ENCODE data around the gene TMEM86A.

The TMEM86A gene

DNA sequence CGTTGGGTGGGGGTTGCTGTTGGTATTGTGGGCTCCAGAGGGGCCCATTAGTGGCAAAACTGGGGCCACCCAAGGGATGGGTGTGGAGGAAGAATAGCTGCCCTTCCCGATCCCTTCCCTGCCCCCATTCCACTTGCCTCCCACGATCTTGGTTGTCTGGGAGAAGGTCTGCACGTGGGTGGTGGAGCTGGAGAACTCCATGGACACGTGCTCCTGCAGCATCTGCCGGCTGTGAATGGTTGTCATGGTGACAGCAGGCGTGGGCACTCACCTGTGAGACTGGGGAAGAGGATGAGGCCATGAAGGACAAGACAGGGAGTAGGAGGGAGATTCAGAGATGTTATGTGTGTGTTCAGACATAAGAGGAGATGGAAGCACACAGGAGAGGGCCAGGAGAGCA is 25.4 kb downstream of the TMEM86A start:
- H3K36me3 Mint-ChIP-seq (ENCODE audit: low read depth), result no peaks in the 10 kb centered on the region
- intact Hi-C loops (cut with micrococcal nuclease), result no loop called here

DNA sequence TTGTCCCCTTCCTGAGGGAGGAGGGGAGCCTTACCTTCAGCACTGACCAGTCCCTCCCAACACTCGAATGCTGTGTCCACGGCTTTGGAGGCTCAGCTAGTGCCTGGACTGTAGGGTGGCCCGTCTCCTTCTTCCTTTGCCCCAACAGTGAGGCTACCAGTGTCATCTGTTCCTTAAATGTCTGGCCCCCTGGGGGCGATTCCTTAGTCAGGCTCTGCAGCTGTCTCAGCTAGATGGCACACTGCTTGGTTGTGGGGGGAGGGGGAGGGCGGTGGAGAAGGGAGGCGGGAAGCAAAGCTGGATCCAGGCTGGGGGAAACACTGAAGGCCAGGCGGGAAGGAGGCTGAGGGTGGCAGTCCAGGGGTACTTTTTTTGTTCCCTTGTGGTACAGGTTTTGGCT is 27.5 kb downstream of the TMEM86A start, which contains the start of gene IGSF22:
Gene IGSF22, minus strand, starts transcription at position 149 of the 400 bp plus-strand sequence. CDS start 1,952 bp downstream, outside the sequence.
- Mint-ChIP-seq H3K4me1 (ENCODE audit: low read depth) (peaks cover 18% of the 10 kb centered on the region), H3K9me3 (no peaks in the 10 kb centered on the region), H3K27me3 (peaks cover 11% of the 10 kb centered on the region), H3K4me3 (no peak within 1 kb of the TSS), H3K36me3 (ENCODE audit: low read depth) (no peaks in the 10 kb centered on the region), H3K27ac (no peak within 1 kb of the TSS)
- intact Hi-C loops (cut with micrococcal nuclease), result no loop called here

More for the DNA sequence above, 25.4 kb downstream of the TMEM86A start:
- no peak overlapping the region for H3K27ac Mint-ChIP-seq
- H3K4me3 Mint-ChIP-seq, result no peak overlapping the region
- H3K27me3 Mint-ChIP-seq, result peaks cover 26% of the 10 kb centered on the region
- H3K9me3 Mint-ChIP-seq, result no peaks in the 10 kb centered on the region
- H3K4me1 Mint-ChIP-seq (ENCODE audit: low read depth), result peaks cover 25% of the 10 kb centered on the region

DNA sequence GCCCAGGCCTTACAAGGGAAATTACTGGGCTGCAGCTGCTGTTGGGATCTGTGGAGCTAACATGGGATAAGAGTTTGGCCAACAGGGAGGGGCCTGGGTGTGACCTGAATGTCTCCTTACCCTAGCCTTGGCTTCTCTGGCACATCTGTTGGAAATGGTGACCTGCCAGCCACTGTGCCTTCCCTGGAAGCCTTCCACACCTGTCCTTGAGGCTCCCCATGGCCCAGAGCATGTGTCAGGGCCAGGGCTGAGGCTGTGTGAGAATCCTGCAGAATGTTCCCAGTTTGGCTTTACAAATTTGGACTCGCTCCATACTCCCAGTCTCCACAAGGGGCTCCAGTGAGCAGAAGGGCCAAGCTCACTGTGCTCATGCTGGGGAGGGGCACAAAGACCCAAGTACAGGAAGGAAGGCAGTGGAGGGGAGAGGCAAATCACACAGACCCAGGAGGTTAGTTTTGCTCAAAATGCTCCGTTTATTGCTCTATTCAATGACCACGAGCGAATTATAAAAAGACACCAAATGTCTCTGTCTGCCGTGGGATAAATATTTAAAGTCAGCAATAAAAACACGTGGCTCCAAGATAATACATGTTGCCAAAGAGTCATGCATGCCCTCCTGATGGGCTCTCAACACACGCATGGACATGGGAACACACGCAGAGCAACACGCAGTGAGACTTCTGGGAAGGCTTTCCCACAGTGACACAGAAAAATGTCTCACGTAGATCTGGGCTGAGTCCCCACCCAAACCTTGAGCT is 29.1 kb downstream of the TMEM86A start:
- H3K4me1 Mint-ChIP-seq (ENCODE audit: low read depth), result peaks cover 12% of the 10 kb centered on the region
- no peak overlapping the region for H3K27ac Mint-ChIP-seq
- no peaks in the 10 kb centered on the region for H3K9me3 Mint-ChIP-seq
- no peaks in the 10 kb centered on the region for H3K36me3 Mint-ChIP-seq (ENCODE audit: low read depth)
- H3K27me3 Mint-ChIP-seq, result peaks cover 1% of the 10 kb centered on the region
- H3K4me3 Mint-ChIP-seq, result no peak overlapping the region
- intact Hi-C loops (cut with micrococcal nuclease), result no loop called here

DNA sequence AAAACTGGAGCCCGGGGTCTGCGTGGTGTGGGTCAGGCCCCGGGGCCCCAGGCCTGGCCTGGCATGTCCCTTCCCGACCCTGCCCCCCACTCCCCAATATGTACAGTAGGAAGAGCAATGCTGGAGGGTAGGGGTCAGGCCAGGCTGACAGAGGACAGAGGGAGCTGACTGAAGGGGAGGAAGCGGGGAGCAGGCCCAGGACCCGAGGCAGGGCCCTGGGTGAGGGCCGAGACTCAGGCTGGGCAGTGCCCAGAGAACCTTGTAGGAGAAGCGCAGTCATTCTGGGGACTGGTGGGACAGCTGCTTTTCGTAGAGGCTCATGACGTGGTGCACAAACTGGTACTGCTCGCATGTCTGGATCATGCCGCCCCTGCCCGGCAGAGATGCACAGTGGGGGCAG is 30.1 kb downstream of the TMEM86A start:
- H3K27ac Mint-ChIP-seq, result no peak overlapping the region
- no peak overlapping the region for H3K4me3 Mint-ChIP-seq
- intact Hi-C loops (cut with micrococcal nuclease), result no loop called here

DNA sequence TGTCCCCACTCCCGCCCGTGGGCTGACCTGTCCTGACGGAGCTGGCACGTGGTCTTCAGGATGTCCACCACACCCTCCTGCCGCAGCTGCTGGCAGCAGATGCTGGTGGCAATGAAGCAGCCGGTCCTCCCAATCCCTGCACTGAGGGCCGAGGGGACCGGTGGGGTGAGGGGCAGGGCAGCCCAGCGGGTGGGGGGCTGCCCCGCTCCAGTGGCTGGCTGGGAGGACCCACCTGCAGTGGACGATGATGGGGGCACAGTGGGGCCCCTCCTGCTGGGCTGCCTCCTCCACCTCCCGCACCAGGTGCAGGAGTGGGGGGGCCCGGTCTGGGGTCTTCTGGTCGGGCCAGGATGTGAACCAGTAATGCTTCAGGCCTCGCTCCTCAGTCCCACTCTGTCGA is 30.8 kb downstream of the TMEM86A start:
- Mint-ChIP-seq H3K9me3 (no peaks in the 10 kb centered on the region), H3K36me3 (ENCODE audit: low read depth) (no peaks in the 10 kb centered on the region)
- intact Hi-C loops (cut with micrococcal nuclease), result no loop called here

More for the DNA sequence above, 30.1 kb downstream of the TMEM86A start:
- Mint-ChIP-seq H3K27me3 (peaks cover 1% of the 10 kb centered on the region), H3K36me3 (ENCODE audit: low read depth) (no peaks in the 10 kb centered on the region), H3K9me3 (no peaks in the 10 kb centered on the region), H3K4me1 (ENCODE audit: low read depth) (peaks cover 12% of the 10 kb centered on the region)

DNA sequence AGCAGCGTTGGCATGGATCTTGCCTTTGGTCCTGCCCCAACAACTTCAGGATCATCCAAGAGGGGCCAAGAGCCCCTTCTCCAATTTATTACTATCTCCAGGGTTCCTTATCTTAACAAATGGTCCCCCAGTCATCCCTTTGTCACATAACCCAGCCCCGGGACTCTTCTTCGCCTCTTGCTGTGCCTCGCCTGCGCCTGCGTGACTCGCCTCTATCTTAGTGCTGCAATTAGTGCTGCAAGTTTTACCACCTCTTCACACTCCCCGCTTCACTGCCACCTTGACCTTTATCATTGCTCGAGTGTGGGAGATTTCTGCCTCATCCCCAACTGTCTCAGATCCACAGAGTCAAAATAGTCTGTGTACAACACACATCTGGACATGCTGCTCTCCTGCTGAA is 31.4 kb downstream of the TMEM86A start:
- intact Hi-C loops (cut with micrococcal nuclease), result loop anchor here (5.0 kb wide), 1 partner anchor 143 kb away; the partner anchor contains the start of gene UEVLD
- Mint-ChIP-seq H3K4me1 (ENCODE audit: low read depth) (peaks cover 12% of the 10 kb centered on the region), H3K36me3 (ENCODE audit: low read depth) (no peaks in the 10 kb centered on the region), H3K9me3 (no peaks in the 10 kb centered on the region), H3K4me3 (no peak overlapping the region), H3K27ac (no peak overlapping the region), H3K27me3 (peaks cover 1% of the 10 kb centered on the region)

More for the DNA sequence above, 30.8 kb downstream of the TMEM86A start:
- H3K4me1 Mint-ChIP-seq (ENCODE audit: low read depth), result peaks cover 12% of the 10 kb centered on the region
- no peak overlapping the region for H3K4me3 Mint-ChIP-seq
- peaks cover 1% of the 10 kb centered on the region for H3K27me3 Mint-ChIP-seq
- H3K27ac Mint-ChIP-seq, result no peak overlapping the region

DNA sequence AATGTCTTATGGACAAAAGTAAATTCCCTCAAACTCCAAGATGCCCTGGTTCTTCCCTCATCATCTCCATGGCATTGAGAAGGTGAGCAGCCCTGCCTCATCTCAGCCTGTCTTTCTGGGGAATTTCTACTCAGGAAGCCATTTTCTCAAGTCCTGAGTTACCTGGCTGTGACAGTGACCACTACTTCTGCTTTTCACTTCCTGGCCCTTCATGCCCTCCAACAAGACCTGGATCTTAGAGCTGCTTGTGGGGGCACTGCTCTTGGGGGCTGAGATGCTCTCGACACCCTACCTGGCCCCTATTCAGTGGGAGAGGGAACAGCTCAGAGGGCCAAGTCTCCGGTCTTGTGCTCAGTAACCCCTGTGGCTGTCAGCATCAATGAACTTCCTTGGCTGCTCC is 32.9 kb downstream of the TMEM86A start:
- Mint-ChIP-seq H3K36me3 (ENCODE audit: low read depth) (no peaks in the 10 kb centered on the region), H3K27ac (no peak overlapping the region), H3K4me1 (ENCODE audit: low read depth) (peaks cover 12% of the 10 kb centered on the region), H3K9me3 (no peaks in the 10 kb centered on the region), H3K27me3 (peaks cover 2% of the 10 kb centered on the region), H3K4me3 (no peak overlapping the region)
- intact Hi-C loops (cut with micrococcal nuclease), result loop anchor here (5.0 kb wide), 1 partner anchor 144 kb away; the partner anchor contains the start of gene UEVLD

DNA sequence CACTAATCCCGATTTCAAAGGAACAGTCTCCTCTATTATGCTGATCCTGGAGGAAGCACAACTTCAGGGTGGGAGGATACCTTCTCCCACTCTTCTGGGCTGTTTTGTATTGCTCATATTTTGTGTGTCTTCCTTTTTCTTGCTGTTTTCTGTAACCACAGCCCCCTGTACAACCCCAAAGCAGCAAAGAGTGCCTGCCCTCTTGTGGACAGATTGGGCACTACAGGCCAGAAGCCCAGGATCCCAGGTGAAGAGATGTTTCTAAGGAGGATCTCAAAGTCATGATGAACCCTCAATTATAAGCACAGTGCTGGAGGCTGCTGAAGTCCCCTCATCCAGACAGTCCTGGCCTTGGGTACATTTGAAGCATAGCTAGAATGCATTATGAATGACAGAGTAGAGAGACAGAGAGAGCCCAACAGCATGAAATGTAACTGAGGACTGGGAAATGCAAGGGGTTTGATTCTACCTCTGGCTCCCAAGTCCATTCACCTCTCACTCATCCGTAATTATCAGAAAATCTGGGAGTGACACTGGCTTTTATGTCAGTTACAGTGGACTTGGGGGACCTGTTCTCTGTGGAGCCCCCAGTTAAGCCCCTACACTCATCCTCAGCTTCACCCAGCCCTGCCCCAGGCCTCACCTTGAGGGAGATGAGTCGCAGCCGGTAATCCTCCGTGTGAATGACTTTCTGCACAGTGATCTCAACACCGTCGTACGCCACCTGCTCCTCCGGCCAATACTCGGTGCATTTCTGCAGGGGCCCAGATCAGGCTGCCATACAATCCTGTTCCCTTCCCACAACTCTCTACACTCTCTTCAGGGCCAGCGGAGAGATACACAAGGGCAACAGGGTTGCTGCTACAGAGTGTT is 33.6 kb downstream of the TMEM86A start:
- intact Hi-C loops (cut with micrococcal nuclease), result loop anchor here (5.0 kb wide), 1 partner anchor 145 kb away; the partner anchor contains the start of gene UEVLD
- H3K27me3 Mint-ChIP-seq, result peaks cover 2% of the 10 kb centered on the region
- peaks cover 12% of the 10 kb centered on the region for H3K4me1 Mint-ChIP-seq (ENCODE audit: low read depth)
- H3K4me3 Mint-ChIP-seq, result no peak overlapping the region
- H3K27ac Mint-ChIP-seq, result no peak overlapping the region
- no peaks in the 10 kb centered on the region for H3K9me3 Mint-ChIP-seq
- no peaks in the 10 kb centered on the region for H3K36me3 Mint-ChIP-seq (ENCODE audit: low read depth)

DNA sequence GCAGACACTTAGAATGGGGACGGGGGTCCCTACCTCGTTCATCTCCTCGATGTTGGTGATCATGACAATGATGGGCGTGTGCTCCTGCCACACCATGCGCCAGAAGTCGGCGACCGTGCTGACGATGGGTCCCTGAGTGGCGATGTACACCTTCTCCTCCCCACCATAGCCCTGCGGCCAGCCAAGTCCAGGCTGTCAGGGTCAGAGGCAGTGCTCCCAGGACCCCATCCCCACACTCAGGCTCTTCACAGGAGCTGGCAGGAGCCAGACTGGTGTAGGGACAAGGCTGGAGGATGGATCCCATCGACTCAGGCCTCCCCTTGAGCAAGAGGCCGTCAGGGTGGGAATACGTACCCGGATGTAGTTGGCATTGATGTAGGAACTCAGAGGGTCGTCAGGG is 34.6 kb downstream of the TMEM86A start:
- Mint-ChIP-seq H3K27me3 (peaks cover 2% of the 10 kb centered on the region), H3K4me3 (no peak overlapping the region), H3K36me3 (ENCODE audit: low read depth) (no peaks in the 10 kb centered on the region), H3K4me1 (ENCODE audit: low read depth) (peaks cover 5% of the 10 kb centered on the region), H3K27ac (no peak overlapping the region), H3K9me3 (no peaks in the 10 kb centered on the region)
- intact Hi-C loops (cut with micrococcal nuclease), result loop anchor here (5.0 kb wide), 1 partner anchor 146 kb away; the partner anchor contains the start of gene UEVLD

DNA sequence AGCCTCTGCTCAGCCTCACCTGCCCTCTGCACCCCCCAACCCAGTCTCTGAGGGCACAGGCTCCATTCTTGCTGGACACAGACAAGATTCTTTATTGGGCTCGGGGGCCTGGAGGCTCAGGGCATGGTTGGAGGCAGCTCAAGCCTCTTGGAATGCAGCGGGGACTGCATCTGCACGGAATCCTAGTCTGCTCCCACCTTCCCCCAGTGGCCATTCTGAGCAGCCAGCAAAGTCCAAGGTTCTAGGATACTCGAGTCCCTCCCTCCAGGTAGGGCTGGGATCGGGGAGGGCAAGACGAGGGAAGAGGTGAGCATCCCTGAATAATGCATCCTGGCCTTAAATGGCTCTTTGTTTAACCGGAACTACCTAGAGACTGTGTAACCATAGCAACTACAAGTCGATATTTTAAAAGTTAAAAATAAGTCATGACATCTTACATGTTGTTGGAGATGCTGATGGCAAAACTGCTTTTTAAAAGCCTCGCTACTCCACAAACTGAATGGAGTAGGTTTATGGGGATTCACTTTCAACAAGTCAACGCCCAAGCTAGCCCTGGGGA is 38.1 kb downstream of the TMEM86A start:
- H3K4me1 Mint-ChIP-seq (ENCODE audit: low read depth), result peaks cover 4% of the 10 kb centered on the region
- intact Hi-C loops (cut with micrococcal nuclease), result no loop called here

DNA sequence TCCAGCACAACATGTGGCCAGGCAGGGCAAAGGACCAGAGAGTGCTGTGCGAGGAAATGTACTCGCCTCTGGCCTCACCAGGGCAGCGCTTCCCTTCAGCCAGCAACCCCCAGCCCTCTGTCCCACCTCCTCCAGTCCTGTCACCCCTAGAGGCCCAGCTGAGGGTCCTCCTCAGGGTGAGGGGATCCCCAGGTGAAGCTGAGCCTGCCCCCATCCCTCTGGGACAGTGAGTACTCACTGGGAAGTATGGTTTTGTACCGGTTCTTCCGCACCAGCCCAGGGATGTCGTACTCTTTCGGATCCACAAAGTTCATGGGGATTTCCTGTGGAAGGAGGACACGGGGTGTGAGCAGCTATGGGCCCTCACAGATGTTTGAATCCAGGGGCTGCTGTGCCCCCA is 39.1 kb downstream of the TMEM86A start:
- Mint-ChIP-seq H3K9me3 (no peaks in the 10 kb centered on the region), H3K36me3 (ENCODE audit: low read depth) (no peaks in the 10 kb centered on the region), H3K4me3 (no peak overlapping the region), H3K4me1 (ENCODE audit: low read depth) (no peaks in the 10 kb centered on the region), H3K27ac (no peak overlapping the region), H3K27me3 (peaks cover 5% of the 10 kb centered on the region)
- intact Hi-C loops (cut with micrococcal nuclease), result no loop called here

More for the DNA sequence above, 38.1 kb downstream of the TMEM86A start:
- Mint-ChIP-seq H3K27me3 (peaks cover 5% of the 10 kb centered on the region), H3K27ac (no peak overlapping the region), H3K4me3 (no peak overlapping the region), H3K9me3 (no peaks in the 10 kb centered on the region), H3K36me3 (ENCODE audit: low read depth) (no peaks in the 10 kb centered on the region)

DNA sequence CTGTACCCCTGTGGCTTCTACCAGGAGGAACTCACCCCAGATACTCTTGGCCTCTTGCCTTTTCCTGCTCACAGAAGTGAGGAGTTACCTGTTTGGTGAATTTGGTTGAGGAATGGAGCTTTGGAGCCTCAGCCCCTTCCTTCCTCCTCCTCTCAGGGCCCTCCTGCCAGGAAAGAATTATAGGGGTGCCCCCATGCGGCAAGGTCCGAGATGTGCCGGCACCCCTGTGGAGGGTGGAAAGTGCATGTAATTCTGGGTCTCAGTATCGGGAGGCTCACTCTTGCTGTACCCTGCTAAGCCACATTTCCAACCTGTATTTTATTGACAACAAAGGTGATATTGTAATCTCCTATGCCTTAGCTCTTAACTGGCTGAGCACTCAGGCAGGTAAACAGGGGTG is 41.1 kb downstream of the TMEM86A start:
- Mint-ChIP-seq H3K4me3 (no peak overlapping the region), H3K27ac (no peak overlapping the region), H3K36me3 (ENCODE audit: low read depth) (no peaks in the 10 kb centered on the region), H3K27me3 (peaks cover 5% of the 10 kb centered on the region), H3K9me3 (no peaks in the 10 kb centered on the region), H3K4me1 (ENCODE audit: low read depth) (no peaks in the 10 kb centered on the region)
- intact Hi-C loops (cut with micrococcal nuclease), result no loop called here

DNA sequence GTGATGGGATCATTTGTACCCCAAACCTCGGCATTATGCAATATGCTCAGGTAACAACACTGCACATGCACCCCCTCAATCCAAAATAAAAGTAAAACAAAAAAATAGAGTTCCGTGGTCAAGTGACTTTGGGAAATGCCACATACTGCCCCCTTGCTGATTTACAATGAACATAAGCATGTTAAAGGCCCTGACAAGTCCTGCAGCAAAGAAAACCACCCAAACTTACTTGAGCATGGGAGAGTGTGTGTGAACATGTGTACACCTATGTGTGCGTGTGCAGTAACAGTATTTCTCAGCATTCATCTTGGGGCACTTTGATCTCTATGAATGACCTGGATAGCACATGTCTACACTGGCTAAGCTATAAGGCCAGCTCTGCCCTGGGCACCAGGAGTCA is 43.2 kb downstream of the TMEM86A start:
- peaks cover 3% of the 10 kb centered on the region for H3K27me3 Mint-ChIP-seq
- no peaks in the 10 kb centered on the region for H3K9me3 Mint-ChIP-seq
- no peaks in the 10 kb centered on the region for H3K36me3 Mint-ChIP-seq (ENCODE audit: low read depth)
- intact Hi-C loops (cut with micrococcal nuclease), result no loop called here
- no peaks in the 10 kb centered on the region for H3K4me1 Mint-ChIP-seq (ENCODE audit: low read depth)
- no peak overlapping the region for H3K4me3 Mint-ChIP-seq
- no peak overlapping the region for H3K27ac Mint-ChIP-seq

DNA sequence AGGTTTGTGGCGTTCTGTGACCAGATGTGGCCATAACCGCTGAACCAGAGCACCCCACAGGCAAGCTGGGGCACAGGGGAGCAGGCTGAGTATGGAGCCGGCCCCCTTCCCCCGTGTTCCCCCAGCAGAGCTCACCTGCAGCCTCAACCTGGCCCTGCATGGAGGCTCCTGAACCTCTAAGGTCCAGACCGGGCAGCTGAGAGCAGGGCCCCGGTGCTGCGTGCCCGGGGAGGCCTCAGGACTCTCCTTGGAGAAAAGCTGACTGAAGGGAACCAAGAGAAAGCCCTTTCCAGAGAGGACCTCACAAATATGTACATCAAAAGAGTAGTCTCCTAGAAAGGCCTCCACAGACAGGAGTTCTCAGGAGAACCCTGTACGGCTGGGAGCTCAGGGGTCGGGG is 44.8 kb downstream of the TMEM86A start:
- no peak overlapping the region for H3K27ac Mint-ChIP-seq
- no peaks in the 10 kb centered on the region for H3K4me1 Mint-ChIP-seq (ENCODE audit: low read depth)
- peaks cover 3% of the 10 kb centered on the region for H3K27me3 Mint-ChIP-seq
- H3K4me3 Mint-ChIP-seq, result no peak overlapping the region
- H3K36me3 Mint-ChIP-seq (ENCODE audit: low read depth), result no peaks in the 10 kb centered on the region
- H3K9me3 Mint-ChIP-seq, result no peaks in the 10 kb centered on the region
- intact Hi-C loops (cut with micrococcal nuclease), result no loop called here
